Activated T-cell treated with anti-CD3 and anti-CD28 coated beads, Interleukin-2, amount 50 U/mL, for 48 hours (primary cell): ENCODE measurements around the gene UQCC5.

Source experiments
- DNase-seq, 2 experiments: peaks; one replicate each; pipeline ENCODE4 v3.0.0-alpha.2; 2020

The UQCC5 gene

GRCh38 chr3:52504977-52505376 lies 31.4 kb upstream of the UQCC5 start:
- DNase-seq: no peak

GRCh38 chr3:52506266-52506966 lies 30.0 kb upstream of the UQCC5 start:
- DNase-seq: no peak

- DNase-seq: no peak
Measured at GRCh38 chr3:52507359-52507758, 29.0 kb upstream of the UQCC5 start.

- DNase-seq: no peak
Measured at GRCh38 chr3:52509753-52510328, 26.6 kb upstream of the UQCC5 start.

- DNase-seq: no peak
Measured at GRCh38 chr3:52511509-52511908, 24.9 kb upstream of the UQCC5 start.

- no peak for DNase-seq
Measured at GRCh38 chr3:52512105-52512504, 24.3 kb upstream of the UQCC5 start.

- no peak for DNase-seq
Measured at GRCh38 chr3:52512727-52513126, 23.7 kb upstream of the UQCC5 start.

GRCh38 chr3:52513281-52513680 lies 23.1 kb upstream of the UQCC5 start:
- no peak for DNase-seq

GRCh38 chr3:52514576-52514975 lies 21.8 kb upstream of the UQCC5 start:
- no peak for DNase-seq

GRCh38 chr3:52515192-52515591 lies 21.2 kb upstream of the UQCC5 start:
- DNase-seq: no peak

GRCh38 chr3:52516509-52517195 lies 19.8 kb upstream of the UQCC5 start:
- no peak for DNase-seq

- DNase-seq: no peak
Measured at GRCh38 chr3:52517796-52518722, 18.3 kb upstream of the UQCC5 start.

GRCh38 chr3:52518723-52519444 lies 17.5 kb upstream of the UQCC5 start:
- DNase-seq: no peak

GRCh38 chr3:52519445-52520140 lies 16.8 kb upstream of the UQCC5 start:
- DNase-seq: no peak

- DNase-seq: no peak
Measured at GRCh38 chr3:52520141-52520667, 16.2 kb upstream of the UQCC5 start.

GRCh38 chr3:52520716-52521487 lies 15.5 kb upstream of the UQCC5 start:
- DNase-seq: no peak

GRCh38 chr3:52521488-52521824 lies 14.9 kb upstream of the UQCC5 start:
- no peak for DNase-seq

- no peak for DNase-seq
Measured at GRCh38 chr3:52521881-52522650, 14.3 kb upstream of the UQCC5 start.

- no peak for DNase-seq
Measured at GRCh38 chr3:52522651-52523251, 13.7 kb upstream of the UQCC5 start.
